ENCODE data around the gene PLLP.

DNA sequence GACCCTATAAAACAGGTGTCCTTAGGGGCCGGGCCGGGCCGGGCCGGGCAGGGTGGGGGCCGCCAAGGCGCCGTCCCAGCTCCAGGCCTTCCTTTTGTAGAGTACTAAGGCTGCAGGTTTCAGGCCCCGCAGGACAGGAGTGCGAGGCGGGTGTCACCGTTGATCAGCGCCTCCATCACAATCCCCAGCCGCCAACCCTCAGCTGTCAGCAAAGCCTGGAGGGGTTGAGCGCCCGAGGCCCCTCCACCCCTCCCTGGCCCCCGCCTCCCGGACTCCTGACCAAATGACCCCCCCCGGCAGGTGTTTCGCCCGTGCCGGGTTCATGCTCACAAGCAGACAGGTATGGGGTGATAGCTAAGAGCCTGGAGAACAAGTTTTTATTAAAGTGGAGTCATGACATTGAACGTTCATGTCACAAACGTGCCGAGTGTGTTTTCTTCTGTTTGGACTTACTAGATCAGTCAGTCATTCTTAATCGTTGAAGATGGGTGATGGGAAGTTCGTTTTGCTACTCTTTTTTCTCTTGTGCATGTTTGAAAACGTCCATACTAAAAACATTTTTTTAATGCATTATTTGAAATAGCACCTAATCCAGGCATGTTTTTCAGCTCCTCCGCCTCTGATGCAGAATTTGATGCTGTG lies 38.9 kb downstream of the PLLP start:
- TF ChIP-seq SP1 (IDR thresholded peaks at IDR 0.05; ENCODE audit: low read depth) (no peak), CEBPB (IDR thresholded peaks at IDR 0.05; ENCODE audit: low read depth) (no peak), POLR2A (IDR thresholded peaks at IDR 0.05; ENCODE audit: borderline replicate concordance, extremely low read depth, insufficient read depth, insufficient read length) (no peak), POLR2AphosphoS5 (IDR thresholded peaks at IDR 0.05; ENCODE audit: low read depth, low read length) (no peak)
